ENCODE results near the gene SHC3.

GRCh38 chr9:89073397-89073796 lies 105.2 kb downstream of the SHC3 start:
- TF ChIP-seq EZH2phosphoT487 (IDR thresholded peaks at IDR 0.05; ENCODE audit: insufficient read depth, low read depth) (no peak), EZH2 (IDR thresholded peaks at IDR 0.05; ENCODE audit: insufficient read depth, poor library complexity, severe bottlenecking) (no peak)
